GM12878 (cell line): Measurements from ENCODE around the gene FARS2. TPM values are rescaled to one million over a fixed set of nuclear protein-coding genes. Genes with fewer than 3 reads are reported as not detected.

Experiments
- ATAC-seq: fragments of 200-7000 bp; cut with Tn5 transposase; 3 replicates; pipeline ENCODE4 v1.9.1; 2020; ENCODE audit warnings: mild to moderate bottlenecking, moderate library complexity
- BruUV-seq: library from RNA; stranded (reverse); fragments of 400-500 nt; replicated peaks from 2 replicates; lab custom pipeline; 2021; lab: Mats Ljungman, UMichigan
- CTCF ChIA-PET: fragments of 300-600 bp; sonication (Branson Sonifier 250); formaldehyde crosslinking; extraction: SDS; loops from one replicate; lab custom pipeline; 2021; ENCODE audit warnings: inconsistent platforms; lab: Yijun Ruan, JAX
- POLR2A ChIA-PET: fragments of 350-600 bp; formaldehyde crosslinking; extraction: SDS; loops from one replicate; lab custom pipeline; 2021; ENCODE audit warnings: inconsistent platforms; lab: Charles Lee
- RAD21 ChIA-PET: fragments of 300-600 bp; sonication (Branson Sonifier 250); formaldehyde crosslinking; loops from one replicate; lab custom pipeline; 2023; ENCODE audit warnings: antibody characterized with exemption; ENCODE audit not compliant: unreplicated experiment; lab: Charles Lee
- SMC1A ChIA-PET: fragments of 300-600 bp; sonication (Branson Sonifier 250); formaldehyde crosslinking; loops from one replicate; lab custom pipeline; 2023; ENCODE audit not compliant: unreplicated experiment, uncharacterized antibody; lab: Charles Lee
- DNase-seq: peaks from one replicate; pipeline ENCODE4 v3.0.0-alpha.2; 2011; ENCODE audit warnings: low read depth, low spot score
- FAIRE-seq: peaks from 3 replicates; lab custom pipeline; 2011; peaks lifted over from hg19 to GRCh38; lab: Jason Lieb, UNC
- H2AFZ ChIP-seq: 2 replicates; pipeline ENCODE4 v1.6.0; 2011; ENCODE audit warnings: low read depth, low read length, control low read depth; ENCODE audit not compliant: control insufficient read depth
- H3K27ac ChIP-seq: 2 replicates; pipeline ENCODE4 v1.5.1; 2011; ENCODE audit warnings: control low read depth; ENCODE audit not compliant: control insufficient read depth, insufficient read depth
- H3K27me3 ChIP-seq, 2 experiments: replicated peaks in 1 of 2; 2 replicates each; pipeline versions ENCODE4 v1.6.0 to v1.6.1; 2011; ENCODE audit warnings: low read length in 1 of 2; ENCODE audit not compliant: control insufficient read depth in 2 of 2, insufficient read depth in 2 of 2
- H3K36me3 ChIP-seq, 2 experiments: 2 replicates each; pipeline ENCODE4 v1.5.1; 2011; ENCODE audit warnings: low read length in 1 of 2; ENCODE audit not compliant: control insufficient read depth in 2 of 2, insufficient read depth in 2 of 2
- H3K4me1 ChIP-seq: 2 replicates; pipeline ENCODE4 v1.6.1; 2011; ENCODE audit warnings: mild to moderate bottlenecking, low read length, moderate library complexity, mixed read lengths; ENCODE audit not compliant: control insufficient read depth, insufficient read depth
- H3K4me2 ChIP-seq: 2 replicates; pipeline ENCODE4 v1.6.0; 2011; ENCODE audit warnings: control low read depth; ENCODE audit not compliant: control insufficient read depth, insufficient read depth
- H3K4me3 ChIP-seq: fragments of 200-600 bp; sonication (generic); 2 replicates; pipeline ENCODE4 v1.5.1; 2016
- H3K79me2 ChIP-seq: 2 replicates; pipeline ENCODE4 v1.6.0; 2011; ENCODE audit warnings: low read length; ENCODE audit not compliant: control insufficient read depth, insufficient read depth
- H3K9ac ChIP-seq: 2 replicates; pipeline ENCODE4 v1.8.0; 2011; ENCODE audit warnings: low read length, control low read depth, mixed read lengths; ENCODE audit not compliant: control insufficient read depth, insufficient read depth
- H3K9me3 ChIP-seq: replicated peaks from 3 replicates; pipeline ENCODE4 v1.5.1; 2011; ENCODE audit warnings: mild to moderate bottlenecking, low read length; ENCODE audit not compliant: control insufficient read depth, insufficient read depth
- H4K20me1 ChIP-seq: 2 replicates; pipeline ENCODE4 v1.6.0; 2011; ENCODE audit not compliant: control insufficient read depth, insufficient read depth
- BRCA1 ChIP-seq: IDR thresholded peaks from 2 replicates; pipeline ENCODE4 v1.6.1; 2011; ENCODE audit warnings: low read depth, low read length, improper control_type of control experiment
- CBX3 ChIP-seq: fragments of 200-600 bp; sonication (generic); IDR thresholded peaks from 2 replicates; pipeline ENCODE4 v1.6.1; 2016; ENCODE audit warnings: low read depth, borderline replicate concordance
- CBX5 ChIP-seq: sonication (generic); IDR thresholded peaks from 2 replicates; pipeline ENCODE4 v1.6.1; 2016; ENCODE audit warnings: low read depth, moderate library complexity, mild to moderate bottlenecking, inconsistent platforms
- CUX1 ChIP-seq: IDR thresholded peaks from 2 replicates; pipeline ENCODE4 v1.6.1; 2012; ENCODE audit warnings: improper control_type of control experiment, low read depth, low read length; ENCODE audit not compliant: insufficient replicate concordance
- DPF2 ChIP-seq: fragments of 450-650 bp; IDR thresholded peaks from 2 replicates; pipeline ENCODE4 v1.6.1; 2017; ENCODE audit warnings: mild to moderate bottlenecking
- KDM1A ChIP-seq: fragments of 200-600 bp; sonication (generic); IDR thresholded peaks from 2 replicates; pipeline ENCODE4 v1.6.1; 2016; ENCODE audit warnings: borderline replicate concordance
- KLF5 ChIP-seq: fragments of 450-650 bp; IDR thresholded peaks from 2 replicates; pipeline ENCODE4 v1.6.1; 2014; ENCODE audit warnings: mild to moderate bottlenecking; ENCODE audit not compliant: partially characterized antibody
- LARP7 ChIP-seq: fragments of 450-650 bp; IDR thresholded peaks from 2 replicates; pipeline ENCODE4 v1.6.1; 2017; ENCODE audit warnings: mild to moderate bottlenecking
- SRF ChIP-seq, 2 experiments: IDR thresholded peaks; 2 replicates each; pipeline ENCODE4 v1.6.1; 2011; ENCODE audit warnings: low read depth in 2 of 2, low read length in 2 of 2, mild to moderate bottlenecking in 1 of 2, moderate library complexity in 1 of 2
- SUZ12 ChIP-seq: fragments of 200-600 bp; sonication (generic); IDR thresholded peaks from one replicate; pipeline ENCODE4 v1.6.1; 2018; ENCODE audit warnings: antibody characterized with exemption, mild to moderate bottlenecking; ENCODE audit not compliant: unreplicated experiment
- YY1 ChIP-seq: IDR thresholded peaks from 2 replicates; pipeline ENCODE4 v1.6.1; 2011; ENCODE audit warnings: low read depth, mild to moderate bottlenecking, low read length
- ZZZ3 ChIP-seq: IDR thresholded peaks from 2 replicates; pipeline ENCODE4 v1.6.1; 2011; ENCODE audit warnings: low read depth; ENCODE audit not compliant: control insufficient read depth, insufficient read length
- WGBS: methylation state at CpG from one replicate; pipeline ENCODE4 v1.1.6; 2016; ENCODE audit warnings: low lambda C conversion rate; ENCODE audit not compliant: insufficient replicate concordance, insufficient coverage; ENCODE audit errors: missing lambda C conversion rate; 5-methylcytosine and 5-hydroxymethylcytosine counted together
- in situ Hi-C: fragments of 300-500 bp; cut with MboI; formaldehyde crosslinking; loops from 9 replicates; pipeline ENCODE4 v1.14.3; 2018; ENCODE audit warnings: mixed read lengths
- intact Hi-C: fragments of 100-400 bp; cut with micrococcal nuclease; formaldehyde crosslinking; loops from one replicate; pipeline ENCODE4 v1.14.2; 2022; ENCODE audit not compliant: unreplicated experiment
- polyA plus RNA-seq, 11 experiments: library from polyadenylated mRNA; depleted of rRNA in 4 of 11; unstranded in 6 of 11; stranded (reverse) in 5 of 11; fragments of >200 nt; fragmentation: Nextera tagmentation in 4 of 11; fragmentation: Illumina TruSeq in 1 of 11; extraction: Ambion mirVana in 4 of 11; extraction: Trizol in 1 of 11; gene quantifications; 1 replicate in 1 of 11; 2 replicates in 10 of 11; pipeline versions ENCODE4 v1.2.1 to v1.2.3, GENCODE V29; 2011 to 2016; ENCODE audit warnings: inconsistent platforms in 2 of 11, missing spikeins in 2 of 11, low read depth in 1 of 11
- total RNA-seq, 4 experiments: library from RNA; depleted of rRNA in 3 of 4; stranded (reverse); fragments of >200 nt in 3 of 4; fragmentation: Illumina TruSeq in 1 of 4; extraction: Trizol in 1 of 4; gene quantifications; 2 replicates each; pipeline versions ENCODE4 v1.2.1 to v1.2.3, GENCODE V29; 2013 to 2021

The FARS2 gene
- total and polyA plus RNA-seq, 10 of the 15 experiments (the other 5 are each of a cell fraction or from before 2014, with no cell fraction given), result 16.8 to 46.7 (median 25.6) TPM

GRCh38 chr6:5636210-5637030, 375.1 kb downstream of the FARS2 start:
- TF ChIP-seq KDM1A (no peak), SRF (IDR thresholded peaks at IDR 0.05; ENCODE audit: low read depth in 2 of 2, low read length in 2 of 2) (no peak), YY1 (peak; percentile 76)
- H3K9ac ChIP-seq, result no peak overlapping the region
- FAIRE-seq (no peak), ATAC-seq (no peak), DNase-seq (no peak)
- ChIA-PET CTCF (interaction anchor here (0.6 kb wide), 1 partner anchor 295 kb away, joined by 4 read pairs; no protein-coding TSS in a partner anchor), POLR2A (interaction anchor here (0.6 kb wide), 1 partner anchor 21 kb away, joined by 3 read pairs; no protein-coding TSS in a partner anchor), SMC1A (no interaction called here), RAD21 (no interaction called here)
- H4K20me1 ChIP-seq, result no peaks in the 10 kb centered on the region
- in situ Hi-C loops (no loop called here), intact Hi-C loops (no loop called here)
- peaks cover 9% of the 10 kb centered on the region; the same call in 2 of the 3 replicates for H3K9me3 ChIP-seq
- no peaks in the 10 kb centered on the region for H3K36me3 ChIP-seq
- no peak overlapping the region for H3K27ac ChIP-seq
- H3K27me3 ChIP-seq, result no peaks in the 10 kb centered on the region
- H3K4me3 ChIP-seq, result no peak overlapping the region
- no peaks in the 10 kb centered on the region for H3K79me2 ChIP-seq
- no peaks in the 10 kb centered on the region for H3K4me1 ChIP-seq
- no peak overlapping the region for H3K4me2 ChIP-seq
- WGBS, result 94% methylated on average over 16 of the region's 16 CpGs
- H2AFZ ChIP-seq, result no peak overlapping the region
- no TSS peak for BruUV-seq

- H3K9me3 ChIP-seq, result peaks cover 9% of the 10 kb centered on the region; the same call in 2 of the 3 replicates
- ChIA-PET CTCF (no interaction called here), POLR2A (no interaction called here), SMC1A (no interaction called here), RAD21 (no interaction called here)
- H2AFZ ChIP-seq, result no peak overlapping the region
- H3K4me3 ChIP-seq, result no peak overlapping the region
- H3K4me1 ChIP-seq, result no peaks in the 10 kb centered on the region
- in situ Hi-C loops, result no loop called here
- no peak overlapping the region for H3K4me2 ChIP-seq
- H3K36me3 ChIP-seq, result no peaks in the 10 kb centered on the region
- no TSS peak for BruUV-seq
- WGBS, result 81% methylated on average over 5 of the region's 5 CpGs
- DNase-seq, result no peak
- H3K27ac ChIP-seq, result no peak overlapping the region
- no peak for FAIRE-seq
- no peaks in the 10 kb centered on the region for H4K20me1 ChIP-seq
- no peak for ATAC-seq
- H3K27me3 ChIP-seq, result no peaks in the 10 kb centered on the region
- no peaks in the 10 kb centered on the region for H3K79me2 ChIP-seq
- intact Hi-C loops, result no loop called here
- H3K9ac ChIP-seq, result no peak overlapping the region
- TF ChIP-seq LARP7, result no peak
- no peak for TF ChIP-seq ZZZ3
- no peak for TF ChIP-seq CBX3
- no peak for TF ChIP-seq DPF2
- no peak for TF ChIP-seq BRCA1
- no peak for TF ChIP-seq CUX1
- no peak for TF ChIP-seq SUZ12
- TF ChIP-seq KLF5, result no peak
- TF ChIP-seq CBX5, result no peak
Measured at GRCh38 chr6:5637714-5638113, 376.4 kb downstream of the FARS2 start.
